ENCODE measurements around the gene SOST. TPM values are rescaled to one million over a fixed set of nuclear protein-coding genes. Genes with fewer than 3 reads are reported as not detected.

The SOST gene
- total RNA-seq, 4 donors from 2014 or later: not detected

DNA sequence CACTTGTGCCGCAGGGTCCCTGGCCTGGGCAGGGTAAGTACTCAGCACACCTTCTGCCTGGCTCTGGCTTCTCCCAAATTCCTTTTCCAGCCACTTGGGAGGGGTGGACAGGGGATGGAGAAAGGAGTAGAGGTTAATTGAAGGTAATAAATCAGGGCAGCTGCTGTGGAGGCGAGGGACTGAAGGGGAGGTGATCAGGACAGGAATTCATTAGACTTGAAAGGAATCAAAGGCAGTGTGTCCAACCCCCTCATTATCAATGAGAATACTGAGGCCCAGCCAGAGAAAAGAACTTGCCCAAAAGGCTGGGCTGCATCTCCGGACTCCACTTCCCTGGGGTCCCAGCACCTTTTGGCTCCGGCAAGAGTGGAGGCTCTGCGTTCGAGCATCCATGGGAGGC, 2.4 kb downstream of the SOST start:
- TF ChIP-seq, protein P1, sequence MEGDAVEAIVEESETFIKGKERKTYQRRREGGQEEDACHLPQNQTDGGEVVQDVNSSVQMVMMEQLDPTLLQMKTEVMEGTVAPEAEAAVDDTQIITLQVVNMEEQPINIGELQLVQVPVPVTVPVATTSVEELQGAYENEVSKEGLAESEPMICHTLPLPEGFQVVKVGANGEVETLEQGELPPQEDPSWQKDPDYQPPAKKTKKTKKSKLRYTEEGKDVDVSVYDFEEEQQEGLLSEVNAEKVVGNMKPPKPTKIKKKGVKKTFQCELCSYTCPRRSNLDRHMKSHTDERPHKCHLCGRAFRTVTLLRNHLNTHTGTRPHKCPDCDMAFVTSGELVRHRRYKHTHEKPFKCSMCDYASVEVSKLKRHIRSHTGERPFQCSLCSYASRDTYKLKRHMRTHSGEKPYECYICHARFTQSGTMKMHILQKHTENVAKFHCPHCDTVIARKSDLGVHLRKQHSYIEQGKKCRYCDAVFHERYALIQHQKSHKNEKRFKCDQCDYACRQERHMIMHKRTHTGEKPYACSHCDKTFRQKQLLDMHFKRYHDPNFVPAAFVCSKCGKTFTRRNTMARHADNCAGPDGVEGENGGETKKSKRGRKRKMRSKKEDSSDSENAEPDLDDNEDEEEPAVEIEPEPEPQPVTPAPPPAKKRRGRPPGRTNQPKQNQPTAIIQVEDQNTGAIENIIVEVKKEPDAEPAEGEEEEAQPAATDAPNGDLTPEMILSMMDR (IDR thresholded peaks at IDR 0.05; ENCODE audit: low read depth): no peak

DNA sequence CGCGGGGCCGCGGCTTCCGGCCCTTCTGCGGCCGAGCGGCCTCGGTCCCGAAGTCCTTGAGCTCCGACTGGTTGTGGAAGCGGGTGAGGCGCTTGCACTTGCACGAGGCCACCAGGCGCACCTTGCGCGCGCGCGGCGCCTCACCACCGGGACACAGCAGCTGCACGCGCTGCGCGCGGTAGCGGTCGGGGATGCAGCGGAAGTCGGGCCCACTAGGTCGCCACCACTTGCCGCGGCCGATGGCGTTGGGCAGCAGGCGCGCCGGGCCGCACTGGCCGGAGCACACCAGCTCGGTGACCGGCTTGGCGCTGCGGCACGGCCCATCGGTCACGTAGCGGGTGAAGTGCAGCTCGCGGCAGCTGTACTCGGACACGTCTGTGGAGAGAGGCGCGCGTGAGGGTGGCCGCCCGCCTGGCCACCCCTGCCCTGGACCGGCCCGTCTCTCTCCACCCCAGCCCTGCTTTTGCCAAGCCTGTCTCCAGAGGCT, 3.2 kb downstream of the SOST start:
- TF ChIP-seq, protein P1 (IDR thresholded peaks at IDR 0.05; ENCODE audit: low read depth): no peak

DNA sequence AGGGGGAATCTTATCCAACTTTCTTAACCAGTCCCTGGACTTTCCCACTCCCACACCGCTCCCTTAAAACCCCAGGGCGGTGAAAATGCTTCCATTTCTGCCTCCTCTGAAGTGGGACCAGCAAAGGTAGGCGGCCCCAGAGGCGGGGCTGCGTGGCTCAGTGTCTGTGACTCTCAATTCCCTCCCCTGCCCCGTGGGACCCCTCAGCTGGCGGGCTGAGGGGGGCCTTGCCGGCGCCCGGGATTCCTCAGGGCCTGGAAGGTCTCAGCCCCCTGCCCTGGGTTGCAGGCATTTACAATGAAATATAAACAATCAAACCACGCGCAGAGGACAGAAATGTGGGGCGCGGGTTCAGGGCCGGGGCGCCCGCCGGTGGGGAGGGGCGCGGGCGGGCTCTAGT, 3.6 kb downstream of the SOST start:
- TF ChIP-seq, protein P1 (IDR thresholded peaks at IDR 0.05; ENCODE audit: low read depth): no peak

DNA sequence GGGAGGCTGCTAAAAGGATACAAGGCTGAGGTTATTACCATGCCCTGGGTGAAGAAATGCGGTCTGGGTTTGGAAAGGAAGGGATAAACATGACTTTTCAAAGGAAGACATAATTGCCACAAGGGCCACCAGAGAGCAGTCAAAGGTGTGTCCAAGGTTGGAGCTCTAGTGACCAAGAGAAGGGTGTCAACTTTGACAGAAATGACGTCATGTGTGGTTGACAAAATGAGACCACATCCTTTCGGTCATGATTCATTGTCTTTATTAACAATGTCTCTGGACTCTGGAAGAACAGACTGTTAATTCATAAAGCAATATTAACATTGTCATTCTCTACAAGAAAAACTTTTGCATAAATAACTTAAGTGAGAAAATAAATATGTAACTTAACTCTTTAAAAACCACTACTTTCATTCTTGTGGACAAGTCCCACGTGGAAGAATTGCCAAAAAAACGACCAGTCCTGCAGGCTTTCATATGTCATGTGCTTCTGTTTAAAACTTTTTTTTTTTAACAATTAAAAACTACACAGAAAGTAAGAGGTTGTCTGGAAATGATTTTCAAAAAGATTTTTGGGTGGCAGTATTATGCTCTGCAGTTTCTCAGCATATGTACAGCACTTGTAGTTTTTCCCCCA, 5.0 kb downstream of the SOST start:
- TF ChIP-seq, protein P1 (IDR thresholded peaks at IDR 0.05; ENCODE audit: low read depth): no peak

DNA sequence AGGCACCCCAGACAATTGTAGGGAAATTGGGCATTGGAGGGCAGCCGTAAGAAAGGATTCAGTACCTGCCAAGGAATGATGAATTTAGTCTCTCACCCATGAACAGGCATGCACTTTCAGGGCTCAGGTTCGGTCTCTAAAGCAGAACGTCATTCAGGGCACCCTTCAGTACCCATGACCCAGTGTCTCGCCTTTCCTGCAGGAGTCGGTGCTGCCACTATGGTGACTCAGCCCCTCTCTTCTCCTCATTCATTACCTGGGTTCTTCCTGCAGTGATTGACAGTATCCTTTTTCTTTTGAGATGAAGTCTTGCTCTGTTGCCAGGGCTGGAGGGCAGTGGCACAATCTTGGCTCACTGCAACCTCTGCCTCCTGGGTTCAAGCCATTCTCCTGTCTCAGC, 8.4 kb downstream of the SOST start:
- TF ChIP-seq, protein P1 (IDR thresholded peaks at IDR 0.05; ENCODE audit: low read depth): no peak

DNA sequence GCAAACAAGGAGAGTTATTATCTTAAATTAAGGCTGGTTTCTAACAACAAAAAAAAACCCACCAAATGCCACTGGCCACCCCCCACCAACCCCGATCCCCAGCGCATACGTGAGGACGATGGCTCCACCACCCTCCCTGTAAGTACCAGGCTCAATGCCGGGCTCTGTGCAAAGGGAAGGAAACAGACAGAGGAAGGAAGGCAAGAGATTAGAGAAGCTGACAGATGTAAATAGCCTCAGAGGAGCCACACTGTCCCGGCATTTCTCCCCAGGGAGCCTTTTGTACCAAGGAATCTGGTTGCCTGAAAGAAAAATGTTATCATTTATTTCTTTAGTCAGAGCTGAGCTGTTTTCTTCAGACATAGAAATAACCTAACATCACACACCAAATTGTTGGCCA, 13.1 kb downstream of the SOST start:
- TF ChIP-seq, protein P1 (IDR thresholded peaks at IDR 0.05; ENCODE audit: low read depth): no peak

DNA sequence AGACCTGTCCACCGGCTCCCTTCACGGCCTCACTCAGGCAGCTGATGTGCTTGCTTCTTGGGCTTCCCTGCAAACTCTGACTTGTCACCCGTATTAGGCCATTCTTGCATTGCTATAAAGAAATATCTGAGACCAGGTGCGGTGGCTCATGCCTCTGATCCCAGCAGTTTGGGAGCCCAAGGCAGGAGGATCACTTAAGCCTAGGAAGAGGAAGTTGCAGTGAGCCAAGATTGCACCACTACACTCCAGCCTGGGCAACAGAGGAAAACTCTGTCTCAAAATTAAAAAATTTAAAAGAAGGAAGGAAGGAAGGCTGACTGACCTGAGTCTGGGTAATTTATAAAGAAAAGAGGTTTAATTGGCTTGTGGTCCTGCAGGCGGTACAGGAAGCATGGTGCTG, 17.0 kb downstream of the SOST start:
- TF ChIP-seq, protein P1 (IDR thresholded peaks at IDR 0.05; ENCODE audit: low read depth): no peak
